HepG2 (cell line): ENCODE data around the gene EVA1C. TPM values are rescaled to one million over a fixed set of nuclear protein-coding genes. Genes with fewer than 3 reads are reported as not detected.

Experiments
- ATAC-seq: fragments of 200-7000 bp; cut with Tn5 transposase; 3 replicates; pipeline ENCODE4 v1.9.1; 2020; ENCODE audit warnings: mild to moderate bottlenecking, moderate library complexity
- BruUV-seq: library from RNA; stranded (reverse); fragments of 400-500 nt; replicated peaks from 2 replicates; lab custom pipeline; 2021; lab: Mats Ljungman, UMichigan
- CTCF ChIA-PET: fragments of 300-600 bp; formaldehyde crosslinking; extraction: SDS; loops from one replicate; lab custom pipeline; 2021; ENCODE audit warnings: low total read pairs, inconsistent platforms, low intra/inter-chr PET ratio; lab: Yijun Ruan, JAX
- POLR2A ChIA-PET: fragments of 350-600 bp; sonication (Branson Sonifier 250); formaldehyde crosslinking; loops from one replicate; lab custom pipeline; 2020; ENCODE audit warnings: antibody characterized with exemption, inconsistent platforms; lab: Yijun Ruan, JAX
- DNase-seq: peaks from one replicate; pipeline ENCODE4 v3.0.0-alpha.2; 2015; ENCODE audit warnings: low spot score
- FAIRE-seq: peaks from 3 replicates; lab custom pipeline; 2011; peaks lifted over from hg19 to GRCh38; lab: Jason Lieb, UNC
- H2AFZ ChIP-seq: one replicate; pipeline ENCODE4 v1.6.1; 2011; ENCODE audit warnings: low read length, inconsistent platforms
- H3K27ac ChIP-seq: fragments of 300-600 bp; 3 replicates; pipeline ENCODE4 v1.8.0; 2011; ENCODE audit warnings: mixed run types, mild to moderate bottlenecking, mixed read lengths, low read length, inconsistent platforms; ENCODE audit not compliant: insufficient read depth; ENCODE audit errors: extremely low read length
- H3K27me3 ChIP-seq, 2 experiments: fragments of 200-600 bp in 1 of 2; 2 replicates in 1 of 2; 3 replicates in 1 of 2; pipeline versions ENCODE4 v1.6.0 to v1.8.0; 2011; ENCODE audit warnings: low read length in 2 of 2, mild to moderate bottlenecking in 2 of 2, moderate library complexity in 2 of 2, inconsistent platforms in 1 of 2; ENCODE audit not compliant: insufficient read depth in 2 of 2, control insufficient read depth in 1 of 2
- H3K36me3 ChIP-seq, 2 experiments: fragments of 200-600 bp in 1 of 2; replicated peaks in 1 of 2; 2 replicates in 1 of 2; 3 replicates in 1 of 2; pipeline versions ENCODE4 v1.5.1 to v1.8.0; 2011; ENCODE audit warnings: low read length in 2 of 2, inconsistent platforms in 1 of 2; ENCODE audit not compliant: insufficient read depth in 2 of 2, control insufficient read depth in 1 of 2
- H3K4me1 ChIP-seq: 2 replicates; pipeline ENCODE4 v1.5.1; 2012; ENCODE audit warnings: low read length, inconsistent platforms; ENCODE audit not compliant: insufficient read depth
- H3K4me2 ChIP-seq: 2 replicates; pipeline ENCODE4 v1.6.0; 2011; ENCODE audit warnings: low read depth, low read length, inconsistent platforms
- H3K4me3 ChIP-seq, 3 experiments: fragments of 200-600 bp in 1 of 3; sonication (generic), shearing (Covaris generic) in 1 of 3; replicated peaks in 1 of 3; 2 replicates each; pipeline ENCODE4 v1.5.1; 2011 to 2016; ENCODE audit warnings: low read length in 3 of 3, inconsistent platforms in 2 of 3, low read depth in 2 of 3, mild to moderate bottlenecking in 2 of 3, control low read depth in 1 of 3, mixed read lengths in 1 of 3; ENCODE audit not compliant: insufficient read depth in 1 of 3
- H3K79me2 ChIP-seq: one replicate; pipeline ENCODE4 v1.6.1; 2011; ENCODE audit warnings: low read length, inconsistent platforms; ENCODE audit not compliant: insufficient read depth
- H3K9ac ChIP-seq: 2 replicates; pipeline ENCODE4 v1.6.0; 2011; ENCODE audit warnings: mild to moderate bottlenecking, low read depth, low read length, inconsistent platforms; ENCODE audit not compliant: insufficient read depth
- H3K9me3 ChIP-seq: 2 replicates; pipeline ENCODE4 v1.5.1; 2012; ENCODE audit warnings: mild to moderate bottlenecking, low read length
- H4K20me1 ChIP-seq: 2 replicates; pipeline ENCODE4 v1.6.0; 2011; ENCODE audit warnings: inconsistent platforms, mild to moderate bottlenecking, low read length, moderate library complexity; ENCODE audit not compliant: insufficient read depth
- MXD1 ChIP-seq: sonication (generic); formaldehyde crosslinking; IDR thresholded peaks from 2 replicates; pipeline ENCODE4 v1.4.0; 2020; ENCODE audit warnings: mild to moderate bottlenecking, missing genetic modification reagents
- PBX2 ChIP-seq: IDR thresholded peaks from 2 replicates; pipeline ENCODE4 v1.6.1; 2016; ENCODE audit warnings: control low read depth
- SRF ChIP-seq: IDR thresholded peaks from 2 replicates; pipeline ENCODE4 v1.6.1; 2011; ENCODE audit warnings: mild to moderate bottlenecking, low read depth, low read length, moderate library complexity
- TARDBP ChIP-seq: sonication (generic); formaldehyde crosslinking; IDR thresholded peaks from 2 replicates; pipeline ENCODE4 v1.8.0; 2022; ENCODE audit warnings: mild to moderate bottlenecking, missing genetic modification reagents
- TBP ChIP-seq: sonication (generic); formaldehyde crosslinking; IDR thresholded peaks from 2 replicates; pipeline ENCODE4 v1.5.0; 2020; ENCODE audit warnings: missing genetic modification reagents
- TOE1 ChIP-seq: sonication (generic); formaldehyde crosslinking; IDR thresholded peaks from 2 replicates; pipeline ENCODE4 v1.4.0; 2020; ENCODE audit warnings: mild to moderate bottlenecking, missing genetic modification reagents
- ZFAT ChIP-seq: sonication (generic); formaldehyde crosslinking; conservative IDR thresholded peaks from 2 replicates; pipeline ENCODE4 v1.8.1; 2023; ENCODE audit warnings: missing genetic modification reagents, inconsistent platforms
- ZFX ChIP-seq: sonication (generic); formaldehyde crosslinking; IDR thresholded peaks from 2 replicates; pipeline ENCODE4 v1.4.0; 2020; ENCODE audit warnings: mild to moderate bottlenecking, low read depth, missing genetic modification reagents, moderate library complexity
- ZNF205 ChIP-seq: IDR thresholded peaks from 2 replicates; pipeline ENCODE4 v1.6.1; 2018; ENCODE audit warnings: missing biosample characterization, missing genetic modification reagents
- ZNF660 ChIP-seq: sonication (generic); formaldehyde crosslinking; IDR thresholded peaks from 2 replicates; pipeline ENCODE4 v1.5.1; 2020; ENCODE audit warnings: mild to moderate bottlenecking, low read depth, missing genetic modification reagents, borderline replicate concordance
- WGBS: methylation state at CpG from one replicate; pipeline ENCODE4 v1.1.6; 2017; ENCODE audit warnings: low lambda C conversion rate; 5-methylcytosine and 5-hydroxymethylcytosine counted together
- in situ Hi-C: cut with HindIII; loops from 2 replicates; pipeline ENCODE4 v1.10.0; 2017; ENCODE audit warnings: low pct_unique_long_range_greater_than_20kb; ENCODE audit not compliant: extremely low pct_ligation_motif_present
- intact Hi-C: fragments of 100-400 bp; cut with micrococcal nuclease; formaldehyde crosslinking; loops from one replicate; pipeline ENCODE4 v1.10.0; 2022; ENCODE audit not compliant: unreplicated experiment
- polyA plus RNA-seq, 8 experiments: library from polyadenylated mRNA; depleted of rRNA in 3 of 8; stranded (reverse) in 7 of 8; unstranded in 1 of 8; fragments of >200 nt; fragmentation: Illumina TruSeq in 4 of 8; extraction: Trizol in 4 of 8; gene quantifications; 2 replicates each; pipeline versions ENCODE4 v1.2.1 to v1.2.3, GENCODE V29; 2011 to 2016; ENCODE audit warnings: low read depth in 4 of 8, missing spikeins in 1 of 8, mixed read lengths in 1 of 8; ENCODE audit not compliant: insufficient read depth in 1 of 8
- total RNA-seq, 5 experiments: library from RNA; depleted of rRNA; stranded (reverse); fragments of >200 nt; fragmentation: Illumina TruSeq; extraction: Trizol; gene quantifications; 2 replicates each; pipeline ENCODE4 v1.2.3, GENCODE V29; 2016; ENCODE audit warnings: low read depth in 1 of 5
- TF ChIP-seq, protein P1 (sequence below): sonication (generic); formaldehyde crosslinking; IDR thresholded peaks from 2 replicates; pipeline ENCODE4 v1.9.0; 2021; ENCODE audit warnings: missing genetic modification reagents, borderline replicate concordance

EVA1C gene
- total and polyA plus RNA-seq, 2 of the 13 experiments (the other 11 are each of a cell fraction or from before 2014, with no cell fraction given): 0.29 to 0.34 TPM

DNA sequence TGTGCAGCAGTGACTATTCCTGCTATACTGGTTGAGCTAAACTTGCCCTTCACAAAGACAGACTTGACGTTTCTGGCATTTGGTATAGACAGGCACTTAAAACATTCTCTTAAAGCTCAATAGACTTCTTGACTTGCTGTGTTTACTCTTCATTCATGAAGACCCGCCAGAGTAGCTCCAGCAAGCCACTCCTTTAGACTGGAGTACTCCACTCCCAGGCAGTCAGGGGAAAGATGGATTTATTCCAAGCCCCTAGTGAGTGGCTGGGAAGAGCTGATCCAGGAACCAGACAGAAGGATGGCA is 70.7 kb downstream of the EVA1C start:
- TF ChIP-seq ZFAT (CRISPR knock-in tag) (no peak), TBP (CRISPR knock-in tag) (no peak), ZNF205 (CRISPR knock-in tag) (no peak), TARDBP (no peak), MXD1 (CRISPR knock-in tag) (no peak), PBX2 (CRISPR knock-in tag) (no peak), ZFX (CRISPR knock-in tag) (no peak), SRF (no peak), ZNF660 (CRISPR knock-in tag) (no peak), TOE1 (CRISPR knock-in tag) (no peak)
- TF ChIP-seq, protein P1, sequence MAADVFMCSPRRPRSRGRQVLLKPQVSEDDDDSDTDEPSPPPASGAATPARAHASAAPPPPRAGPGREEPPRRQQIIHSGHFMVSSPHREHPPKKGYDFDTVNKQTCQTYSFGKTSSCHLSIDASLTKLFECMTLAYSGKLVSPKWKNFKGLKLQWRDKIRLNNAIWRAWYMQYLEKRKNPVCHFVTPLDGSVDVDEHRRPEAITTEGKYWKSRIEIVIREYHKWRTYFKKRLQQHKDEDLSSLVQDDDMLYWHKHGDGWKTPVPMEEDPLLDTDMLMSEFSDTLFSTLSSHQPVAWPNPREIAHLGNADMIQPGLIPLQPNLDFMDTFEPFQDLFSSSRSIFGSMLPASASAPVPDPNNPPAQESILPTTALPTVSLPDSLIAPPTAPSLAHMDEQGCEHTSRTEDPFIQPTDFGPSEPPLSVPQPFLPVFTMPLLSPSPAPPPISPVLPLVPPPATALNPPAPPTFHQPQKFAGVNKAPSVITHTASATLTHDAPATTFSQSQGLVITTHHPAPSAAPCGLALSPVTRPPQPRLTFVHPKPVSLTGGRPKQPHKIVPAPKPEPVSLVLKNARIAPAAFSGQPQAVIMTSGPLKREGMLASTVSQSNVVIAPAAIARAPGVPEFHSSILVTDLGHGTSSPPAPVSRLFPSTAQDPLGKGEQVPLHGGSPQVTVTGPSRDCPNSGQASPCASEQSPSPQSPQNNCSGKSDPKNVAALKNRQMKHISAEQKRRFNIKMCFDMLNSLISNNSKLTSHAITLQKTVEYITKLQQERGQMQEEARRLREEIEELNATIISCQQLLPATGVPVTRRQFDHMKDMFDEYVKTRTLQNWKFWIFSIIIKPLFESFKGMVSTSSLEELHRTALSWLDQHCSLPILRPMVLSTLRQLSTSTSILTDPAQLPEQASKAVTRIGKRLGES (CRISPR knock-in tag): no peak
- H3K4me1 ChIP-seq: no peaks in the 10 kb centered on the region
- ChIA-PET CTCF (no interaction called here), POLR2A (no interaction called here)
- WGBS: 52% methylated on average over 2 of the region's 2 CpGs
- FAIRE-seq (no peak), ATAC-seq (no peak), DNase-seq (no peak)
- no peak overlapping the region for H3K9ac ChIP-seq
- intact Hi-C loops: no loop called here
- H3K9me3 ChIP-seq: no peaks in the 10 kb centered on the region
- in situ Hi-C loops: no loop called here
- H3K4me2 ChIP-seq: no peak overlapping the region
- no peaks in the 10 kb centered on the region for H3K79me2 ChIP-seq
- H4K20me1 ChIP-seq: no peaks in the 10 kb centered on the region
- no peak overlapping the region for H3K27ac ChIP-seq
- H3K36me3 ChIP-seq: no peaks in the 10 kb centered on the region
- BruUV-seq: no TSS peak
- H3K27me3 ChIP-seq: no peaks in the 10 kb centered on the region
- H2AFZ ChIP-seq: no peak overlapping the region
- H3K4me3 ChIP-seq: no peak overlapping the region
